ENCODE results near the gene TRPM5.

Gene TRPM5

GRCh38 chr11:2468363-2469235 is 24.3 kb upstream of the TRPM5 start:
- no peak for DNase-seq (ENCODE audit: low spot score)

- no peak for DNase-seq (ENCODE audit: low spot score)
These were observed 23.4 kb upstream of the TRPM5 start for GRCh38 chr11:2467695-2468055.

DNA sequence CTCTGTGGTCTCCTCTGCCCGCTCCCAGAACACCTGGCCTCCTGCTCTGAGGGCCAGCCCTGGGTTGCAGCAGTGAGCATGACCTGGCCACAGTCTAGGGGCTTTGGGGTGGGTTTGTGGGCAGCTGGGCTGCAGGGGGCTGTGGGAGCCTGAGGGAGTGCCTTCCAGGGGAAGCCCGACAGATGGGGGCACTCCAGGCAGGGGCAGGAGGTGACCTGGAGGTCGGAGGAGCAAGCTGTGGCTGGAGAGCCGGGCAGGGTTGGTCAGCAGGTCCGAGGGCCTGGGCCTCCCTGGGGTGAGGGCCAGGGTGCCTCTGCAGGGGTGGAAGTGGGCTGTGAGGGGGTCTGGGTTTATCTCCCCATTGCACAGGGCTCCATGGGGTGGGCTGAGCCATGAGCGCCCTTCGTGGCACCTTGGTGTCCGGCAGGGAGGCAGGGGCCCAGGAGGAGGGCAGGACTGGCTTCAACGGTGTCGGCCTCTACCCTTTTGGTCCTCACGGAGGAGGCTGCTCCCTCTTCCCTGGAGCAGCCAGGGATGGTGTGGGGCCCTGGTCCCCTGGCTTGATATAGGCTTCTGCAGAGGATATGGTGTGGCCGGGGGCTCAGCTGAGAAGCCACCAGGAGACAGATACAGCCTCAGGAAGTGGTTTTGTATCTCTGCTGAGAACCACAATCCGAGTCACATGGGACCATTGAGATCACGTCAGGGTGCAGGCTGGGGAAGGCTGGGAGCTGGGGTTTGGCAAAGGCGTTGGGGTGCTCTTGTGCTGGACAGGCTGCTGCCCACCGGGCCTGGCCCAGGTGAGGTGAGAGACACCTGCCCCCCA is 22.8 kb upstream of the TRPM5 start:
- no peak for DNase-seq (ENCODE audit: low spot score)

DNA sequence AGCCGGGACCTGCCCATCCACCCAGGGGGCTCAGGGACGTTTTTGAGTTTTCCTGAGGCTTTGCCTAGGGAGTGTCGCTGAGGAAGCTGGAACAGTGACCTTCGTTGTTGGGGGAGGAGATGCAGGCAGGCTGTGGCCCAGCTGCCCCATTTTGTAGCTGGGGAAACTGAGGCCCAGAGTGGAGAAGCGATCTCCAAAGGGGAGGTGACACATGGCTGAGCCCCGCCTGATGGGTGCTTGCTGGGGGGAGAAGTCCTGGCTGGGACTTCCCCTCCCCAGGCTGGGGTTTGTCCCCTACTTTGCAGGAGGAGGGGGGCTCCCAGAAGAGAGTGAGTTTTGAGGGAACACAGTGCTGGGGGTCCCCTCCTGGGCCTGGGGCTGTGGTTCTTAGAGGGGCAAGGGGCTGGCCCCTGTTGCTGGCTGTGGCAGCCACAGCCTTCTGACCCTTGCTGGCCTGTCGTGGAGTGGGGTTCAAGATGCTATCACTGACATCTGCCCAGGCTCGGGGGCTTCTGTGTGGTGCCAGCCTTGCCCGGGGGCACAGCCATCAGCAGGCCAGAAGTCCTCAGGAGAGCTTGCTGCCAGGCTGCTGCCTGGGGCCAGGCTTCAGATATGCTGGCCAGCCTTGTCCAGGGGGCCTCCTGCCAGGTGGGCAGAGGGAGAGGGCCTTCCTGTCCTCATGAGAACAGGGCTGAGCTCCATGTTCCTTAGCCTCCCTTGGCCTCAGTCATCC is 21.9 kb upstream of the TRPM5 start:
- DNase-seq (ENCODE audit: low spot score): no peak

DNA sequence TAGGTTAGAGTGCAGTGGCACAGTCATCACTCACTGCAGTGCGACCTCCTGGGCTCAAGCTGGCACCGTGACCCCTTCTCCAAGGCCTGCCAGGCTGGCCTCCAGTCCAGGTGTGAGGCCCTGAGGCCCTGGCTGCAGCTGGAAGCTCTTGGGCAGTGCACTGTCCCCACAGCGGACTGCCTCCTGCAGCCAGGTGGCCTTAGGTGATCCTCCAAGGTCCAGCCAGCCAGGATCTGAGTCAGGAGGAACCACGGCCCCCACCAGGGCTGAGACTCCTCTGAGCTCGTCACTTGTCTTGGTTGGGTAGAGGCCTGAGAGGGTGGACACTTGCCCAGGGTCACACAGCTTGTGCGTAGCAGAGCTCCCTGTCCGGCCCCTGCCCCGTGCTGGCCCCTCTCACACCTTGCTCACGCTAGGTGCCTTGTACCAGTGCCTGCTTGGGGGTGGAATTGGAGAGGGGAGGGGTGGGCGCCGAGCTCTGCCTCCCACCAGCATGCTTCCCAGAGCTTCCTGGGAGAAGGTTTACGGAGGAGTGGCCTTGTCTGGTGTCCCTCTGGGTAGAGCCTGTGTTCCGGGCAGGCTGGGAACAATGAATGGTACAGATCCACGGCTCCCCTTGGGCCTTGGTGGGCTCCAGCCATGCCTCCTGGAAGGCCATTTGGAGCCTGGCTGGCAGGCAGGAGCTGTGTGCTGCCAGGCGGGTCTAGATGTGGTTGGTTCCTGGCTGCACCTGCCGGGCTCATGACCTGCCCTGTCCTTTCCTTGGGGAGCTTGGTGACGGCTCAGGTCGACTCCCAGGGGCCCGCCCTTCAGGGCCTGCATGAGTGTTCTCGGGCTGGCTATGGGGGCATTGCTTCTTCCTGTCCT is 21.1 kb upstream of the TRPM5 start:
- DNase-seq (ENCODE audit: low spot score): no peak

GRCh38 chr11:2464451-2465165 is 20.3 kb upstream of the TRPM5 start:
- DNase-seq (ENCODE audit: low spot score): no peak

GRCh38 chr11:2463766-2464277 is 19.5 kb upstream of the TRPM5 start:
- DNase-seq (ENCODE audit: low spot score): no peak

DNA sequence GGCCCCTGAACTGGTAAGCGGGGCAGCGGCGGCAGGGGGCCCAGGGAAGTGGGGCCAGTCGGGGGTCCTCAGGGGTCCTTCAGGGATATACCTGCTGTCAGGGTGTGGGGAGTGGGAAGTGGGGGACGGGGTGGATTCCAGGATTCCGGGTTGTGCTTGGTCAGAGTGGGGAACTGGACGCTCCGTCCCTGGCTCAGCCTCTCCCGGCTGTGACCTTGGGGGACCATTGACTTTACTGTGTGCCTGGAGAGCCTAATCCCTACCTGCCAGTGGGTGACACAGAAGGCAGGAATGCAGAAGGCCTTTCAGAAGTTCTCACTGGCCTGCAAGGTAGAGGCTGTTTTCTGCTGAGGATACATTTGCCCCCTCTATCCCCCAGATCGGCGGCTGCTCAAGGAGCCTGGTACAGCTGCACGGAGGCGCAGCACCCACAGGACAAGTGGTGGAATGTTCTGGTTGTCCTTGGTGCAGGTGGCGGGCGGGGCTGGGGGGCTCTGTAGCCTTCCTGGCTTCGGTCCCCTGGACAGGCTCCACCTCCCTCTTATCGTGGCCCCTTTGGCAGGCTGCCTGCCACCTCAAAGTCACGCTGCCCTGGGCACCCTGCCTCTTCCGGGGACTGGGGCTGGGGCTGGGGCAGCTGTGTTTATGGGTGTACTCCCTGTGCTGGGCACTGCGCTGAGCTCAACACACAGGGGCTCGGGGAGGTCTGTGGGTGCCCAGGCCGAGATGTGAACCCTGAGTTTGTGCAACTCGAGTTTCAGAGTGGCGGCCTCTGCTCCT is 18.9 kb upstream of the TRPM5 start:
- DNase-seq (ENCODE audit: low spot score): peak; percentile 65

DNA sequence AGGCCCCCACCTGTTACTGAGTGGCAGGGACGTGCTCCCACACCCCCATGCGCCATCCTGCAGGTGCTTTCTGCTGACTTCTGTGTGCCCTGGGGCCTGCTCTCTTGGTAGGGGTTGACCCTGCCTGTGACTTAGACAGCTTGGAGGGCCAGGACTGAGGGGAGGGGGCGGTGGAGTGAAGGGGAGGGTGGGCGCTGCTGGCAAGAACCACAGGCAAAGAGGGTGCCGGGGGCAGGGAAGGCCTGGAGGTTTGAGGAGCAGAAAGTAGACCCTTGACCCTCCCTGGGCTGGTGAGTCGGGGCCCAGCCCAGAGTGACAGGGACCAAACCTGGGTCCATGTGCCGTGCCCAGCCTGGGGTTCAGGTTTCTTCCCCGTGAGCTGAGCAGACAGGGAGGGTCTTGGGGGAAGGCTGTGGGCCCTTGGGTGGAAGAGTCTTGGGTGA is 18.2 kb upstream of the TRPM5 start:
- DNase-seq (ENCODE audit: low spot score): no peak

- no peak for DNase-seq (ENCODE audit: low spot score)
These were observed 17.7 kb upstream of the TRPM5 start for GRCh38 chr11:2461956-2462542.

- no peak for DNase-seq (ENCODE audit: low spot score)
These were observed 17.1 kb upstream of the TRPM5 start for GRCh38 chr11:2461253-2461955.

DNA sequence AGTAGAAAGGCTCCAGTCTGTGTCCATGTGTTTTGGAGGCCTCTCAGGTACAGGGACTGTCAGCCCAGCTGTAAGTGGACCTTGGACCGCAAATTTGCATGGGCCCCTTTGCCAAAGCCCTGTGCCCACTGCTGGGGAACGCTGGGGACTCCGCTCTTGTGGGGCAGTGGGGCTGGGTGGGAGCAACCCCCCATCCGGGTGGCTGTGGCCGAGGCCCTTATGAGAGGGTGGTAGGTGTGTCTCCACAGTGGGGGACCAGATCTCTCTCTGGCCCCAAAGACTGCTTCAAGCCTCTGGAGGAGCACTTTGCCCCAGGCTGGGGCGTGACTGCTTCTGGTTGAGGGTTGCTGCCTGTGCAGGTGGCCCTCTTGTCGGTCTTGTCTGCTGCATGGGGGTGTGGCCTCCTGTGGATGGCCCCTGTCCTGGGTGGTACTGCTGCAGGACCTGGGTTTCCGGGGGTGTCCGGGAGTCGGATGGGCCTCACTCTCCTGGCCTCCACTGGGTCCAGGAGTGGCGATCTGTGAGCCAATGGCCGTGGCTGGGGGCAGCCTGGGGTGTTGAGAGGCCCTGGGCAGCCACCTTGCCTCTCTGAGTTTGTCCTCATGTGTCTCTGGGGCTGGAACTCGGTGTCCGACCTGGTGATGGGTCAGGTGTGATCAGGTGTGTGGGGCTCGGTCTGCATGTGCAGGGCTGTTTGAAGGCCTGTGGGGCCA is 16.4 kb upstream of the TRPM5 start:
- no peak for DNase-seq (ENCODE audit: low spot score)

GRCh38 chr11:2459796-2460531 is 15.7 kb upstream of the TRPM5 start:
- DNase-seq (ENCODE audit: low spot score): no peak

DNA sequence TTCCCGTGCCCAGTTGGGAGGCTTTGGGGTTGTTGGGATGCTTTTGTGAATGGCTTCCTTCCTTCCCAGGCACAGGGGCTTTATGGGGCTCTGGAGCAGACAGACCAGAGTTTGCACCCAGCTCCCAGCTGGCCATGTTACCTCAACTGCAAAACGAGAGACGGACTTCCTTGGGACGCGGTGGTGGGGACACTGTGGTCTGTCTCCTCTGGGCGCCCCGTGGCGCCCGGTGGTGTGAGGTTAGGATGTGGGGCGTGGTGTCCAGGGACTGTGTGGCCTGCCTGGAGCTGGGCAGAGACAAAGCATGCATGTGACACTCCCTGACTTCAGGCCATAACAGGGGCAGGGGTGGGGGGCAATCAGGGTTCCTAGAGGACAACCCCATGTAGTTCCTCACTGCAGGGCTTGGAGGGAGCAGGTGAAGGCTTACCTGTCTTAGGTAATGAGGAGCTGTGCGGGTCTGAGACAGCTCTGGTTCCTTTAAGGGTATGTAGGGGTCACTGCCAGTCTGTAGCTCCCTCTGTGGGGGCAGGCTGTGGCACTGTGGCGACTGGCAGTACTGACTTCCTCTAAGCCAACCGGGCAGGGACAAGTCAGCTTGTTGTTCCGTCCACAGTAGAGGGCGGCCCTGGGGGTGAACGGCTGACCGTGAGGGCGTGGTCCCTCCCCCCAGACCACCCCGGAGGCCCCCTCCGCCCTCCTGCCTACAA is 14.9 kb upstream of the TRPM5 start:
- DNase-seq (ENCODE audit: low spot score): no peak

- DNase-seq (ENCODE audit: low spot score): no peak
These were observed 14.0 kb upstream of the TRPM5 start for GRCh38 chr11:2458321-2458720.

GRCh38 chr11:2453436-2453835 is 9.1 kb upstream of the TRPM5 start:
- DNase-seq (ENCODE audit: low spot score): no peak

All from kidney tubule cell (primary cell).